HG02943 (cell line): Measurements from ENCODE around the gene COL4A1.

Experiments
- ATAC-seq: cut with Tn5 transposase; IDR thresholded peaks from one replicate; pipeline ENCODE4 v1.9.1; 2021; ENCODE audit warnings: mild to moderate bottlenecking, low read depth, moderate library complexity; ENCODE audit not compliant: unreplicated experiment

Gene COL4A1

GRCh38 chr13:110280231-110280813, 26.6 kb downstream of the COL4A1 start:
- ATAC-seq: no peak

GRCh38 chr13:110279684-110280083, 27.3 kb downstream of the COL4A1 start:
- ATAC-seq: no peak

- no peak for ATAC-seq
Measured at GRCh38 chr13:110278859-110279258, 28.1 kb downstream of the COL4A1 start.

- ATAC-seq: no peak
Measured at GRCh38 chr13:110277357-110277975, 29.5 kb downstream of the COL4A1 start.

- no peak for ATAC-seq
Measured at GRCh38 chr13:110276553-110276950, 30.4 kb downstream of the COL4A1 start.

- ATAC-seq: no peak
Measured at GRCh38 chr13:110275931-110276552, 30.9 kb downstream of the COL4A1 start.

GRCh38 chr13:110274687-110275086, 32.3 kb downstream of the COL4A1 start:
- ATAC-seq: no peak

GRCh38 chr13:110273254-110273653, 33.7 kb downstream of the COL4A1 start:
- no peak for ATAC-seq

- no peak for ATAC-seq
Measured at GRCh38 chr13:110272651-110273050, 34.3 kb downstream of the COL4A1 start.

- ATAC-seq: no peak
Measured at GRCh38 chr13:110272227-110272626, 34.7 kb downstream of the COL4A1 start.

GRCh38 chr13:110271313-110271712, 35.6 kb downstream of the COL4A1 start:
- ATAC-seq: no peak

- no peak for ATAC-seq
Measured at GRCh38 chr13:110270507-110270906, 36.5 kb downstream of the COL4A1 start.

GRCh38 chr13:110269509-110270185, 37.3 kb downstream of the COL4A1 start:
- no peak for ATAC-seq

GRCh38 chr13:110268576-110269185, 38.3 kb downstream of the COL4A1 start:
- ATAC-seq: no peak

GRCh38 chr13:110268061-110268460, 38.9 kb downstream of the COL4A1 start:
- no peak for ATAC-seq

- ATAC-seq: no peak
Measured at GRCh38 chr13:110266983-110267382, 40.0 kb downstream of the COL4A1 start.

- ATAC-seq: no peak
Measured at GRCh38 chr13:110266431-110266809, 40.5 kb downstream of the COL4A1 start.

- ATAC-seq: no peak
Measured at GRCh38 chr13:110265682-110266430, 41.1 kb downstream of the COL4A1 start.

GRCh38 chr13:110265341-110265681, 41.6 kb downstream of the COL4A1 start:
- ATAC-seq: no peak

- ATAC-seq: no peak
Measured at GRCh38 chr13:110264685-110265275, 42.2 kb downstream of the COL4A1 start.
